ENCODE measurements around the gene MTF2. TPM values are rescaled to one million over a fixed set of nuclear protein-coding genes. Genes with fewer than 3 reads are reported as not detected.
"Not testable (repeated sequence)": the region's sequence is repeated elsewhere in the genome, so short reads cannot be mapped to it uniquely, and the experiment has no call there.

The MTF2 gene
- total and polyA plus RNA-seq, 9 donors, result 9.7 to 27.4 (median 21.3) TPM

DNA sequence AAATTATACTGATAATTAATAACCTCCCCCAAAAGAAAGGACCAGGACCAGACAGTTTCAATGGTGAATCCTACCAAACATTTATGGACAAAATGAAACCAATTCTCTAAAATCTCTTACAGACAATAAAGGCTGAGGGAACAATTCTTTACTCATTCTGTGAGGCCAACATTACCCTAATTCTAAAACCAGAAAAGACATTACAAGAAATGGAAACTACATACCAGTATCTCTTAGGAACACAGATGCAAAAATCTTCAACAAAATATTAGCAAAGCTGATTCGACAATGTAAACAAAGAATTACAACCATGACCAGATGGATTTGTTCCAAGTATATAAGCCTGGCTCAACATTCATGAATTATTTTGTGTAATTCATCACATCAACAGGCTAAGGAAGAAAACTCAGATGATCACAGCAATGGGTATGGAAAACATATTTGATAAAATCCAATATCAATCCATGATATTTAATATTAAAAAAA, 92.5 kb downstream of the MTF2 start:
- no peak overlapping the region for H3K4me3 ChIP-seq
- WGBS, 3 donors, result 23 to 42% (median 30%) methylated on average over 1 of the region's 1 CpG
- no peaks in the 10 kb centered on the region for H3K36me3 ChIP-seq
- H3K27ac ChIP-seq, result no peak overlapping the region
- no peaks in the 10 kb centered on the region for H3K9me3 ChIP-seq
- TF ChIP-seq EP300 (IDR thresholded peaks at IDR 0.05), result no peak
- TF ChIP-seq CTCF (IDR thresholded peaks at IDR 0.05), result no peak
- TF ChIP-seq POLR2A (IDR thresholded peaks at IDR 0.05), result no peak
- intact Hi-C loops (cut with DNase I), result no loop called here
- H3K4me1 ChIP-seq (ENCODE audit: insufficient read depth), result peaks cover 4% of the 10 kb centered on the region
- no peaks in the 10 kb centered on the region for H3K27me3 ChIP-seq
- DNase-seq, result no peak

DNA sequence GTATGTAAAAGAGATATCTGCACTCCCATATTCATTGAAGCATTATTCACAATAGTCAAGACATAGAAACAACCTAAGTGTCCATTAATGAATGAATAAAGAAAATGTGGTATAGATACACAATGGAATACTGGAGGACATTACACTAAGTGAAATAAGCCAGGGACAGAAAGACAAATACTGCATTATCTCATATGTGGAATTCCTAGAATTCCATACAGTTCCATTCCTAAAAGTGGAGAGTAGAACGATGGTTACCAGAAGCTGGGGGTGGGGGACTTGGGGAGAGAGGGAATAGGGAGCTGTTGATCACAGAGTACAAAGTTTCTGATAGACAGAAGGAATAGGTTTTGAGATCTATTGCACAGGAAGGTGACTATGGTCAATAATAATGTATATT, 93.7 kb downstream of the MTF2 start:
- 6 to 24% (median 13%) methylated on average over 1 of the region's 1 CpG for WGBS, 3 donors
- no peak overlapping the region for H3K4me3 ChIP-seq
- no peak for TF ChIP-seq EP300 (IDR thresholded peaks at IDR 0.05)
- no peak for TF ChIP-seq CTCF (IDR thresholded peaks at IDR 0.05)
- no peak for TF ChIP-seq POLR2A (IDR thresholded peaks at IDR 0.05)
- DNase-seq, result no peak
- no peaks in the 10 kb centered on the region for H3K9me3 ChIP-seq
- peaks cover 7% of the 10 kb centered on the region for H3K4me1 ChIP-seq (ENCODE audit: insufficient read depth)
- intact Hi-C loops (cut with DNase I), result no loop called here
- H3K27ac ChIP-seq, result no peak overlapping the region
- H3K27me3 ChIP-seq, result no peaks in the 10 kb centered on the region
- H3K36me3 ChIP-seq, result no peaks in the 10 kb centered on the region

DNA sequence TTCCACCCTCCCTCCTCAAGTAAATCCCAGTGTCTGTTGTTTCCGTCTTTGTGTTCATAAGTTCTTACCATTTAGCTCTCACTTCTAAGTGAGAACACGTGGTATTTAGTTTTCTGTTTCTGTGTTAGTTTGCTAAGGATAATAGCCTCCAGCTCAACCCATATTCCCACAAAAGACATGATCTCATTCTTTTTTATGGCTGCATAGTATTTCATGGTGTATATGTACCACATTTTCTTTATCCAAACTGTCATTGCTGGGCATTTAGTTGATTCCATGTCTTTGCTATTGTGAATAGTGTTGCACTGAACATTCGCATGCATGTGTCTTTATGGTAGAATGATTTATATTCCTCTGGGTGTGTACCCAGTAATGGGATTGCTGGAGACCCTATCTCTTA, 95.6 kb downstream of the MTF2 start:
- H3K27me3 ChIP-seq; H3K27ac ChIP-seq; DNase-seq; H3K4me3 ChIP-seq; H3K9me3 ChIP-seq; H3K36me3 ChIP-seq; intact Hi-C loops (cut with DNase I); H3K4me1 ChIP-seq (ENCODE audit: insufficient read depth): not testable (repeated sequence)
- WGBS, 3 donors, result 96 to 98% (median 98%) methylated on average over 3 of the region's 3 CpGs

DNA sequence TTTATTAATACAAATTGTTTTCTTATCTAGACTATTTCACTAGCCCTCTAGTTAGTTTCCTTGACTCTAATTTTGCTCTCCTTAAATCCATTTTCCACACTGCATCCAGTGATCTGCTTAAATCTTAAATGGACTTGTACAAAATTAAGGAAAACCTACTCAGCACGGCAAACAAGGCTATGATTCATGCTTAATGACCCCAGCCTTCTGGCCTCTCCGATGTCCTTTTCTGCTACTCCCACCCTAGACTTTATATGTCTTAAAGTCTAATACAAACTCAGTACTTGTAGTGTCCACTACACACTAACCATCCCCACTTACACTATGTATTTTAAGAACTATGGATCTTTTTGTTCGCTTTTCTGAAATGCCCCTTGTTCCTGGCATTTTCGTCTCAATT, 98.9 kb downstream of the MTF2 start:
- no peaks in the 10 kb centered on the region for H3K36me3 ChIP-seq
- no peaks in the 10 kb centered on the region for H3K27me3 ChIP-seq
- DNase-seq, result no peak
- WGBS, 3 donors, result 14 to 21% (median 19%) methylated on average over 4 of the region's 4 CpGs
- H3K4me1 ChIP-seq (ENCODE audit: insufficient read depth), result peaks cover 5% of the 10 kb centered on the region
- peak overlapping the region; percentile 91 for H3K4me3 ChIP-seq
- peak overlapping the region in 1 of 2 donors; percentile 100 for H3K27ac ChIP-seq
- no peaks in the 10 kb centered on the region for H3K9me3 ChIP-seq
- no peak for TF ChIP-seq EP300 (IDR thresholded peaks at IDR 0.05)
- no peak for TF ChIP-seq CTCF (IDR thresholded peaks at IDR 0.05)
- no peak for TF ChIP-seq POLR2A (IDR thresholded peaks at IDR 0.05)
- intact Hi-C loops (cut with DNase I), result no loop called here

DNA sequence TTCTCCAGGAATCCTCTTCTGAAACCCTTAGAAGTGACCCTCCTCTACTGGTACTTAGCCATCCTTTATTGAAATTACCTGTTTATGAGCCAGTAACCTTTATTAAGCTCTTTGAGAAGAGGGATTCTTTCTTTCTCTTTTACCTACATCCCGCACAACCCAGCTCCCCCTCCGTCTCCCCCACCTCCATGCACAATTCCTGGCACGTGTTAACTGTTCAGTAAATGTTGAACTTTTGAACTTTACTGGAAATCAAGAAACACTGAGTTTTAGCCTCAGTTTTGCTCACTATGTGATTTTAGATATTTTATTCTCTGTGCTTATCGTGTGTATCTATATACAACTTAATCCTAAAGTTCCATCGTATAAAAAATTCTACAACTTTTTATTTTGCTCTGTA, 99.3 kb downstream of the MTF2 start:
- Histone ChIP-seq H3K4me1 (ENCODE audit: insufficient read depth) (peaks cover 5% of the 10 kb centered on the region), H3K27me3 (no peaks in the 10 kb centered on the region), H3K27ac (peak overlapping the region in 1 of 2 donors; percentile 100), H3K4me3 (peak overlapping the region; percentile 91), H3K9me3 (no peaks in the 10 kb centered on the region), H3K36me3 (no peaks in the 10 kb centered on the region)
- WGBS, 3 donors, result 11 to 22% (median 13%) methylated on average over 5 of the region's 5 CpGs
- TF ChIP-seq POLR2A (IDR thresholded peaks at IDR 0.05) (no peak), EP300 (IDR thresholded peaks at IDR 0.05) (no peak)
- DNase-seq, result peak in 1 of 5 donors; percentile 24
- intact Hi-C loops (cut with DNase I), result no loop called here

Measured in ovary (tissue), 9 donors.